ENCODE results near the gene SPEG. TPM values are rescaled to one million over a fixed set of nuclear protein-coding genes. Genes with fewer than 3 reads are reported as not detected.
"Not testable (repeated sequence)": the region's sequence is repeated elsewhere in the genome, so short reads cannot be mapped to it uniquely, and the experiment has no call there.

Gene SPEG
- total RNA-seq, 2 donors from 2014 or later: 30.7 to 53.4 TPM

GRCh38 chr2:219387306-219388120 is 47.1 kb upstream of the SPEG start, which contains the start of gene DNPEP:
Gene DNPEP (minus strand): TSS chr2:219387912. CDS start chr2:219387794, 118 bp downstream.
- TF ChIP-seq CTCF (IDR thresholded peaks at IDR 0.05): peak in 1 of 4 experiments; percentile 3
- peak; percentile 42 for TF ChIP-seq POLR2A (IDR thresholded peaks at IDR 0.05)
- peak; percentile 34 for TF ChIP-seq POLR2AphosphoS5 (IDR thresholded peaks at IDR 0.05)
- no peaks in the 10 kb centered on the region for H3K4me1 ChIP-seq (replicated peaks)
- WGBS: under 1% methylated on average over 70 of the region's 76 CpGs
- peak within 1 kb of the TSS; percentile 79 to 89 for H3K4me3 ChIP-seq
- DNase-seq (ENCODE audit: low spot score): peak; percentile 94
- intact Hi-C loops (cut with DNase I): loop anchor here (5.0 kb wide), 1 partner anchor 210 kb away; the partner anchor contains the start of genes CNPPD1 and RETREG2
- H3K36me3 ChIP-seq: peaks cover 4 to 9% of the 10 kb centered on the region in 2 donors
- no peaks in the 10 kb centered on the region for H3K9me3 ChIP-seq
- no peaks in the 10 kb centered on the region for H3K27me3 ChIP-seq (replicated peaks; ENCODE audit: insufficient read depth)
- peak within 1 kb of the TSS; percentile 91 to 94 for H3K27ac ChIP-seq

GRCh38 chr2:219388121-219388906 is 46.3 kb upstream of the SPEG start:
- DNase-seq (ENCODE audit: low spot score): peak; percentile 96
- H3K36me3 ChIP-seq: peaks cover 0 to 9% of the 10 kb centered on the region in 2 donors
- H3K27me3 ChIP-seq (replicated peaks; ENCODE audit: insufficient read depth): no peaks in the 10 kb centered on the region
- TF ChIP-seq CTCF (IDR thresholded peaks at IDR 0.05): peak; percentile 36 to 91 (median 61)
- TF ChIP-seq POLR2AphosphoS5 (IDR thresholded peaks at IDR 0.05): peak; percentile 36
- TF ChIP-seq POLR2A (IDR thresholded peaks at IDR 0.05): peak; percentile 44
- peak overlapping the region; percentile 91 to 94 for H3K27ac ChIP-seq
- H3K4me1 ChIP-seq (replicated peaks): no peaks in the 10 kb centered on the region
- intact Hi-C loops (cut with DNase I): loop anchor here (5.0 kb wide), 1 partner anchor 211 kb away; the partner anchor contains the start of genes CNPPD1 and RETREG2
- H3K4me3 ChIP-seq: peak overlapping the region; percentile 79 to 89
- no peaks in the 10 kb centered on the region for H3K9me3 ChIP-seq
- WGBS: under 1% methylated on average over 42 of the region's 78 CpGs

GRCh38 chr2:219388907-219389156 is 45.8 kb upstream of the SPEG start:
- Histone ChIP-seq H3K4me3 (peak overlapping the region in 1 of 2 donors; percentile 79), H3K4me1 (replicated peaks) (no peaks in the 10 kb centered on the region), H3K27me3 (replicated peaks; ENCODE audit: insufficient read depth) (no peaks in the 10 kb centered on the region), H3K27ac (peak overlapping the region; percentile 91 to 94), H3K9me3 (no peaks in the 10 kb centered on the region), H3K36me3 (peaks cover 0 to 9% of the 10 kb centered on the region in 2 donors)
- no peak for TF ChIP-seq POLR2AphosphoS5 (IDR thresholded peaks at IDR 0.05)
- no peak for TF ChIP-seq CTCF (IDR thresholded peaks at IDR 0.05)
- TF ChIP-seq POLR2A (IDR thresholded peaks at IDR 0.05): no peak
- no peak for DNase-seq (ENCODE audit: low spot score)
- intact Hi-C loops (cut with DNase I): loop anchor here (5.0 kb wide), 1 partner anchor 212 kb away; the partner anchor contains the start of genes CNPPD1 and RETREG2
- 40% methylated on average over 6 of the region's 6 CpGs for WGBS

- intact Hi-C loops (cut with DNase I): loop anchor here (10.0 kb wide), 2 partner anchors 242 to 302 kb away; no protein-coding TSS in a partner anchor
- Histone ChIP-seq H3K4me3 (no peak overlapping the region), H3K27me3 (replicated peaks; ENCODE audit: insufficient read depth) (no peaks in the 10 kb centered on the region), H3K36me3 (no peaks in the 10 kb centered on the region), H3K27ac (no peak overlapping the region), H3K9me3 (no peaks in the 10 kb centered on the region), H3K4me1 (replicated peaks) (no peaks in the 10 kb centered on the region)
- DNase-seq (ENCODE audit: low spot score): no peak
- TF ChIP-seq CTCF (IDR thresholded peaks at IDR 0.05) (no peak), POLR2AphosphoS5 (IDR thresholded peaks at IDR 0.05) (no peak), POLR2A (IDR thresholded peaks at IDR 0.05) (no peak)
- 90% methylated on average over 9 of the region's 9 CpGs for WGBS
Observed at GRCh38 chr2:219392754-219393153, 41.9 kb upstream of the SPEG start.

- not testable (repeated sequence) for H3K36me3 ChIP-seq; H3K27me3 ChIP-seq (replicated peaks; ENCODE audit: insufficient read depth); H3K9me3 ChIP-seq; DNase-seq (ENCODE audit: low spot score); H3K27ac ChIP-seq; H3K4me1 ChIP-seq (replicated peaks); H3K4me3 ChIP-seq
- 96% methylated on average over 9 of the region's 9 CpGs for WGBS
- intact Hi-C loops (cut with DNase I): loop anchor here (10.0 kb wide), 2 partner anchors 240 to 300 kb away; no protein-coding TSS in a partner anchor
Observed at GRCh38 chr2:219395056-219395455, 39.6 kb upstream of the SPEG start.

Data from prostate gland (tissue), 2 donors.